NCI-H82 (cell line): ENCODE measurements around the gene MTHFSD.
A peak's percentile ranks its signal among the peaks of the same experiment; 100 is the strongest.

Source experiments
- DNase-seq: peaks from one replicate; lab custom pipeline; 2025; lab: John Stamatoyannopoulos, UW

MTHFSD gene

DNA sequence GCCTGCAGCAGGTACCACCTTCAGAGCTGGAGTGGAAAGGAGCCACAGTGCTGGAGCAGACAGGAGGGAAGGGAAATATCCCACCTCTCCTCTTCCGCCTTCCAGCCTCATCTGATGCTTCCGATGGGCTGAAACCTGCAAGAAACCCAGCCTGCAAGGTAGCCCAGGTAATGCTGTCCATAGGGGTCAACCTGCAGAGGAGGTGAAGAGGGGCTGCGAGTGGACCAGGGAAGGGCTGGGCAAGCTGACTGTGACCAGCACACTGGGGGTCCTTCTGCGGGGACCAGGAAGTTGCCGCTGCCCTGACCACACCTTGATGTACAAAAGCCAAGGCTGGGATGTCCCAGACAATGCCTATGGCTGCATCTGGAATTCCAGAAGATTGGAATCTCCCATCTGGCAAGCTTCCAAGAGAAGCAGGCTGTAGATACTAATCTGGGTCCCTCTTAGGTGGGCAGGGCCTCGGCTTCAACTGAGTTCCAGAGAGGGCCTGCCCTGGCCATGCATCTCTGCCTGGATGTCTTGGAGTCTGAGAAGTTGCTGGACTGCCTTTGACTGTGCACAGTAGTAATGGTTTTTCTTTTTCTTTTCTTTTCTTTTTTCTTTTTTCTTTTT, 29.1 kb upstream of the MTHFSD start:
- DNase-seq: no peak

DNA sequence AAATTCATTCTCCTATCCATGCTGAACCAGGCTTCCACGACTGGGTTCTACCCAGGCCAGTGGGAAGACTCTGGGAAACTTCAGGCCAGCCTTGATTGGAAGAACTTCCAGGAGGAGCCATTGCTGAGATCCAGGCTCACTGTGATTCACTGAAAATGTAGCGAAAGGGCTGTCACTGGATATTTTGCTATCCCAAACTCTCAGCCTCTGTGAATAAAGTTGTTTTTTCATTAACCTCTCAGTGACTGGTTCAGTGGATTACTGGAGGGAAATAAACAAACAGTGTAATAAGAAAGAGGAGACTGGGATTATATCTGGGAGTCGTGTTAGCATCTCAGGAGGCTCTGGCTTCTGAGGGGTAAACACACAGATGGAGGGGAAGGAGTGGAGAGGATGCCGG, 26.4 kb upstream of the MTHFSD start:
- no peak for DNase-seq

DNA sequence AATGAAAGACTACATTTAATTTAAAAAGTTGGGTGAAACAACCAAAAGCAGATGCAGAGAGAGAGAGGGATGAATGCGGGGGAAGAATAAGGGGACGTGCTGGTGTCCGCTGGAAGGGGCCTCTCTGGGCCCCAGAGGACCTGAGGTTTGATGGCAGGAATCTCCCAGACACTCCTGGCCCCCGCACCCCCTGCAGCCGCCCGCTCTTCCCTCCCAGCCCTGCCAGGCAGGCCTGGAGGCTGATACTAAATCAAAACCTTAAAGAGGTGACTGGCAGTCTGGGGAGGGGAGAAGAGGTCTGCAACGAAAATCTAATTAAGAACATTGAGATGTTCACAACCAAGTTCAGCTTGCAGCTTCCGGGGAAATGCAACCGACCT, 25.7 kb upstream of the MTHFSD start:
- DNase-seq: no peak

DNA sequence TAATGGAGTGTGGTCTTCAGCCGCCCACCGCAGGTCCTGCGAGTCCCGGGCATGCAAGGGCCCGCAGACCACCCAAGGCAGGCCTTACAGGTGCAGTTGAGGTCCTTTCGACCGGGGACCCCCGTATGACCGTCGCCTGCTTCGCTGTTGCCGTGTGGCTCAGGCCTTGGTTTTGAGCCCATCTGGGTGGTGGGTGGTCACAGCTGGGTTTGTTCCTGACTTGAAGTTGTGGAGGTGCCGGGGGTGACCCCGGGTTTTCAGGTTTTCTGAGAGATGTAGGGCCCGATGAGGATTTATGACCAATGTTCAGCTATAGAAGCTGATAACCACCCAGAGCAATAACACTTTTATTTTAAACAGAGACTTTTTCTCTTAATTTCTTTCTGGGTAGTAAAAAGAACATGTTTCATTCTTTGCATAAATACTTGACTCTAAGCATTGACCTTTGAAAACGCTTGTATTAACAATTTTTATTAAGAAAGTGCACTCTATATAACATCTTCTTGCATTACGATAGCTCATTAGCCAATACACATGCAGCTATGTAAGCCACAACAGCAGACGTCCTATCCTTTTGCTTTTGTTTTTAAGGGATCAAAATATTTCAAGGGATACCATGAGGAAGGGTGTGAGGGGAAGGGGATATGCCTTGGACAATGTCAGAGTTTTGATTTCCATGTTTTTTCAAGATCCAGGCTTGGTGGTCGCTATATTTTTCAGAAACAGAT, 25.2 kb upstream of the MTHFSD start:
- DNase-seq: no peak

DNA sequence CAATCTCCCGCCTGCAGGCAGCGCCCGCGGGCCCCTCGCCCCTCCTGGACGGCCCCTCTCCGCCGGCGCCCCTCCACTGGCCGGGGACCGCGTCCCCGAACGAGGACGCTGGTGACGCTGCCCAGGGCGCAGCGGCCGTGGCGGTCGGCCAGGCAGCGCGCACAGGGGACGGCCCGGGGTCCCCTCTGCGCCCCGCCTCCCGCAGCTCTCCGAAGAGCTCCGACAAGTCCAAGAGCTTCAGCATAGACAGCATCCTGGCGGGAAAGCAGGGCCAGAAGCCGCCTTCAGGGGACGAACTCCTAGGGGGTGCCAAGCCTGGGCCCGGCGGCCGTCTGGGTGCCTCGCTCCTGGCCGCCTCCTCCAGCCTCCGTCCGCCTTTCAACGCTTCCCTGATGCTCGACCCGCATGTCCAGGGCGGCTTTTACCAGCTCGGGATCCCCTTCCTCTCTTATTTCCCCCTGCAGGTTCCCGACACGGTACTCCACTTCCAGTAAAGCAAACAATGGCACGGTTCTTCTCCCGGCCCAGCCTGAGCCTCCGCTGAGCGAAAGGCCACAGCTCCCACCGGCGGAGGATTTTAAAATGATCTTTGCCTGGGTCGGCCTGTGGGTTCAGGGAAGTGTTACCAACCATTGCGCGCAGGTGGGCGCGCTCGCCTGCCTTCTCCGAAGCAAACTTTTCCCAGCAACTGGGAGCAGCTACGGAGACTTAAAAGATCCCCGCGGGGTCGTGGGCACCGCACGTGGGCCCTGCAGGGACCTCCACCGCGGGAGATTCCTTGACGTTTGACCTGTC, 24.4 kb upstream of the MTHFSD start:
- no peak for DNase-seq

DNA sequence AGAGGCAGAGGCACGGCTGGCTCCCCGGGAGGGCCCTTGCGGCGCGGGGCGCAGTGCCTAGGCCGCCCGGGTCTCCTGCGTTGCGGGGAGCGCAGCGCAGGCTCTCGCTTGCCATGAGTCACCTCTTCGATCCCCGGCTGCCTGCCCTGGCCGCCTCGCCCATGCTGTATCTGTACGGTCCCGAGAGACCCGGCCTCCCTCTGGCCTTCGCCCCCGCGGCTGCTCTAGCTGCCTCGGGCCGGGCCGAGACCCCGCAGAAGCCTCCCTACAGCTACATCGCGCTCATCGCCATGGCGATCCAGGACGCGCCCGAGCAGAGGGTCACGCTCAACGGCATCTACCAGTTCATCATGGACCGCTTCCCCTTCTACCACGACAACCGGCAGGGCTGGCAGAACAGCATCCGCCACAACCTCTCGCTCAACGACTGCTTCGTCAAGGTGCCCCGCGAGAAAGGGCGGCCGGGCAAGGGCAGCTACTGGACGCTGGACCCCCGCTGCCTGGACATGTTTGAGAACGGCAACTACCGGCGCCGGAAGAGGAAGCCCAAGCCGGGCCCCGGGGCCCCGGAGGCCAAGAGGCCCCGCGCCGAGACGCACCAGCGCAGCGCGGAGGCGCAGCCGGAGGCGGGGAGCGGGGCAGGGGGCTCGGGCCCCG, 23.7 kb upstream of the MTHFSD start:
- DNase-seq: no peak

DNA sequence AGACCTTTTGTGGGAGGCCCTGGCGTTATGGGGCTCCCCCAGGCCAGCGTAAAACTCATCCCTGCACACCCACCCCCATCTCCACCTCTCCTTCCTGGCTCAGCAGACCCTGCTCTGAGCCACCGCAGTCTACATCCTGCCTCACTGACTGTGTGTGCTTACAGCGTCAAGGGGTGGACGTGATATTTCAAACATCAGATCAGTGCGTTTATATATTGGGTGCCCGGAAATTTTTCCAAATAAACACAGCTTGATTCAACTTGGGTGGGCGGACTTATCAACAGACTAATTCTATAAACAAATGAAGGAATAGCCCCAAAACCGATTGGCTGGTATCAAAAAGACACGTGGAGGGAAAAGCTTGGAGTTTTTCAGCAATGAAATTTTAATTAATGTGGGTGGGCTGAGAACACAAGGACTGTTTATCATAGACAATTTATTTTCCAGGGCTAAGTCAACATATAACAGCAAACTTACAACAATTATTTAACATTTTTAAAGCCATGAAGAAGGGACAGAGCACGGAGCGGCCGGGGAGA, 23.1 kb upstream of the MTHFSD start, which contains the start of gene FOXL1:
Gene FOXL1, plus strand, starts transcription at position 489 of the 539 bp plus-strand sequence. CDS start 175 bp downstream, outside the sequence.
- DNase-seq: no peak

DNA sequence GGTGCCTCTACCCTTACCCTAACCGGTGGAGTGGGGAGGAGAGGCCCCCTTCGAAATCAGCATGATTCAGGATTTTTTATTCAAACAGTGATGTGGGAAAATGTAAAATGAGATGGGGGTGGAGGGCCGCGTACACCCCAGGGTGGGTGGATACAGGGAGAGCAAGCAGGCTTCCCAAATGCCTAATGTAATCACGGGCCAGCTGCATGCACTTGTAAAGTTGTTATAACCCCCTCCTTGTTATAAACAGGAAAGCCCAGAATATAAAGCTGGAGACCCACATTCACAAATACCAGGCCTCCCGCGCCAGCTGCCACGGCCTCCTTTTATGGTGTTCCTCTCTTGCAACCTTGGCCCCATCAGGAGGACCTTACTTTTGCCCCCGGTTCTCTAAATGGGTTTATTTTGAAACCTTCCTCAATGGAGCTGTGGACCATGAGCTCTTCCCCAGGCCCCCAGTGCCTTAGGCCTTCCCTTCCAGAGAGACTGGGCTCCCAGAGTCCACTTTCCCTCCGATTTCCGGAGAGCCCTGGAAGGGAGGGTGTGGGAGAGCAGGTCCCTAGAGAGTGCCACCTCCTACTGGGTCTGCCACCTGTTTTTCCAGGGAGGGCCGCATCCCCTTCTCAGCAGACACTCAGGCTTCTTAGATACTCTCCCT, 22.4 kb upstream of the MTHFSD start:
- DNase-seq: no peak

DNA sequence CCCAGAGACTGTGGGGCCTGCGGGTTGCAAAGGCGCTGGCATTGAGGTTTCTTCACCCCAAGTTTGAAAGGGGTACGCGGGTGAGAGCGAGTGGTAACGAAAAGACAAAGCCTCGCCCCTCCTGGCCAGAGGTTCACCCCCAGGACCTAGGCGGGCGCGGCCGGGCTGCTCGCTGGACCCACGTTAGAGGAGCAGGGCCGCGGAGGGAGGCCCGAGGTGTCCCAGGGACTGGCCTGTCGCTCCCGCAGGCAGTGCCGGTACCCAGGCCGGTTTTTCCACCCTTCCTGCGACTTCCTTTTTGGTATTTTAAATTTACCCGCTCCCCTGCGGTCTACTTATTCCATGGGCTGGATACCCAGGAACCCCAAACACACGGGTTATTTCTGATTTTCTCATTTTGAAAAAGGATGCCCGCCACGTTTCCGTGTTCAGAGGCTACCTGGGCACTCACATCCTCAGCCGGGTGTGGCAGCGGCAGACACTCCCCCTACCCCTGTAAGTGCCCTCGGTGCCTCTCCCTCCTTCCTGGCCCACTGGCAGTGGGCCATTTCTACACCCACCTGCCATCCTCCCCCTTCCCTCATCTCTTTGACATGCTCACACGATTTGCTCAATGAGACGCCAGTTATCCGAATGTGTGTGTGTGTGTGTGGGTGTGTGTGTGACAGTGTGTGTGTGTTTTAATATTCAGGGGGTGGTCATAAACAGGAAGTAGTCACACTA, 21.7 kb upstream of the MTHFSD start:
- no peak for DNase-seq

DNA sequence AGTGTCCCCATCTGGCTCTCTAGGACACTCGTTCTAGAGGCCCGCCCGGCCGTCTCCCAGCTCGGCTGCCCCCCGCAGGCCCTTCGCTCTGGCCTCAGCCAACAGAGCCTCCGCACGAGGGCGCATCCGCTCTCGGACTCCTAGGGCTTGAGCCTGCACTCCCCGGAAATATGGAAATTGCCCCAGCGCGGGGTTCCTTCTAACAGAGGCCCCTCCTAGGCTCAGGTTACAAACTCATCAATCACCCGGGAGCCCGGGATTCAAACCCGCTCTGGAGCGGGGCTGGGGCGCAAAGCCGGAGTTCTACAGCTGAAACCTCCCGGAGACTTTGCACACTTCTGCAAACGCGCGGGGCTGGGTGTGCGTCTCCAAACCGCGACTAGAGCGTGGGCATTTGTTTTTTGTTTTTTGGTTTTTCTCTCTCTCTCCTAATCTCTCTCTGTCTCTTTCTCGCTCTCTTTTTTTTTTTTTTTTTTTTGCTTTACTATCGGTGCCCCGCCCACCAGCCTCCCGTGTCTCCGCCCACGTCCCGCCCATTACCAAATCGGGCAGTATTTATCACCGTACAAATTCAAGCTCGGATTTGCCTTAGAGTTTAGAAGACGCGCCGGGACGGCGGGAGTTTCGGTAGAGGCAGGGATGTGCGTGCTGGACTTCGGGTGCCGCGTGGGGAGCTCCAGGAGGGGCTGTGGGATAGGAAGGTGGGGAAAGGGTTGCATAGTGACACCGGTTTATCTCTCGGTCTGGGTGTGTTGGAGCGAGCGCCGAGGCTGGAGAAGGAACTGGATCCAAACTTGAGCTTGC, 20.9 kb upstream of the MTHFSD start:
- peak; percentile 77 for DNase-seq

DNA sequence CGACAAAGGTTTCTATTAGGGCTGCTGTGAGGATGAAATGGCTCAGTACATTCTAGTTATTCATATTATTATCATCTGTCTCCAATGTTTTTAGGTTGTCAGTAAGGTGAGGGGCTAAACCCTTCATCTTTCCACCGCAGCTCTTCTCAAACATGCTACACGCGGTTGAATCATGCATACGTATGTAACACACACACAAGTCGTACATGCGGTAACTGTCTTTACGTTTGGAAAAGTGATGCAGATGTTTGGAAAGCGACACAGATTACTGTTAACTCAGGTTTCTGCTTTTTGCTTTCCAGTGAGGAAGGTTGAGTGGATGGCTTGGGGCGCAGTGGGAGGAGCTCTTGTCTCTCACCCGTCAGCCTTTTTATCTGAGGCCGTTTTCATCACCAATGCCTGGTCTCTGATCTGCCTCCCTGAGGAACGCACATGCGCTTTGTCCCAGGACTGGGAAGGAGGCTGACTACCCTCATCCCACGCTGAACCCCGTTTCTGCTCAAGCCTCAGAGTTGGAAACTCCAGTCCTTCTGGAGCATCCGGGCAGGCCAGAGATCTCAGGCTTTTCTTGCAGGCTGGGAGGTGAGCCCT, 20.2 kb upstream of the MTHFSD start:
- no peak for DNase-seq

DNA sequence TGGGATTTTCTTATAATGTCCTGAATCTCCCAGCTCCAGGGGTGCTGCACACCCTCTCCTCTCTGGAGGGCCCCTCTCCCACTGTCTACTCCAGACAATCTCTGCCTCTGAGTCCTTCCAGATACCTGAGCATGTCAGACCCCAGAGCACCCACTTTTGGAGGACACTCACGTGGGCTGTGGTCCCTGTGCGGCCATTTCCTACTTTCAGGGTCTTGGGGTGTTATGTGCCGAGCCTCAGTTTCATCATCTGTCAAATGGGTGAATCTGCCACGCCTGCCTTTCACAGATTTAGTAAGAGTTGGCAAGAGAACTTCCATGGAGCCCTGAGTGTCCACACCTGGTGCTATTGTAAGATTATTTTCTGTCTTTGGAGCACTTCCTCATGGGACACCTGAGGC, 19.6 kb upstream of the MTHFSD start:
- no peak for DNase-seq

DNA sequence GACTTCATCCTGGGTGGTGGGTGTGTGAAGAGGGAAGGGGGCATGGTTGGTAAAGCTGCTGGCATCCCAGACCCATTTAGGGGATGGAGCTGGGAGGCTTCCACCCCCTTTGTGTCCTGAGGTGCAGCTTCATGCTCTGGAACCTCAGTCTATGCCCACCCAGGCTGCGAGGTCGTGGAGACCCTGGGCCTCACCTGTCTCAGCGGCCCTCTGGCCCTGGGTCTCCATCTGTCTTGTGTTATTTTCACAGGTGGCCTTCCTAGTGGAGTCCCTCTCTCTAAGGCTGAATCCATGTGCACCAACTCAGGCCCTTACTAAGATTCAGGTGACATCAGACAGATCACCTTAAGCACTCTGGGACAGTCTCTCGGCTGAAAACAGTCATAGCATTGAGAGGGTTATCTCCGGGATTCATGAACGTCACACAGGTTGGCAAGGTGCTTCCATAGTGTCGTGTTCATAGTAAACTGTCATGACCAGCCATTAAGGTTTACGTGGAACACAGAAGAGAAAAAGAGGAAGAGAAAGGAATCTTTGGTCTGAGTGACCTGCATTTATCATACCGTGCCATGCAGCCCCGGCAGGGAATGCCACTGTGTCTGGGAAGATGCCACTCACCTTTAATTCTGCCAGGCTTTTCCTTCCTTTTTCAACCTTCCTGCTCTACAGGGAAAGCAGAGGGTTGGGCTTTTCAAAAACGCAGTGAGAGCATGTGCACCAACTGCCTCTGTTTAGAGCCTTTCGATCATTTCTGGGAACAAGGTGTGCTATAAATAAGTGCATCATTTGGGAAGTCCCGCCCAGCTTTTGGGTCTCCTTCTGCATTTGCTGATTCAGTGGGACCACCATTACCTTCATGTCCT, 18.8 kb upstream of the MTHFSD start:
- DNase-seq: no peak

DNA sequence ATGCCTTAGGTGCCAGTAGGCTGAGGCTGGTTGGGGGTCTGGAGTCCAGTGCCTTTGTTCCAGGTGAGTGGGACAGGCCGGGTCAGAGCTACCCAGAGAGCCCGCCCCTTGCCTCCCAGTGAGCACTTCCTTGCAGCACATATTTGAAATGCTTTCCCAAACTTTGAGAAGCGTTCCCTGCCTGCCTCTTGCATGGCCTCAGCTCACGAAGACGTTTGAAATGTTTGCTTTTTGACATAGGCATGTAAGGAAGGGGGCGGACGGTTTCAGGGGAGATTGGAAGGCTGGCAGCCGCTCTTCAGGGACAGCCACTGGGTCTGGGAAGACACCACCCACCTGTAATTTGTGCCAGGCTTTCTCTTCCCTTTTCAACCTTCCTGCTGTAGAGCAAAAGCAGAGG, 18.2 kb upstream of the MTHFSD start:
- no peak for DNase-seq

DNA sequence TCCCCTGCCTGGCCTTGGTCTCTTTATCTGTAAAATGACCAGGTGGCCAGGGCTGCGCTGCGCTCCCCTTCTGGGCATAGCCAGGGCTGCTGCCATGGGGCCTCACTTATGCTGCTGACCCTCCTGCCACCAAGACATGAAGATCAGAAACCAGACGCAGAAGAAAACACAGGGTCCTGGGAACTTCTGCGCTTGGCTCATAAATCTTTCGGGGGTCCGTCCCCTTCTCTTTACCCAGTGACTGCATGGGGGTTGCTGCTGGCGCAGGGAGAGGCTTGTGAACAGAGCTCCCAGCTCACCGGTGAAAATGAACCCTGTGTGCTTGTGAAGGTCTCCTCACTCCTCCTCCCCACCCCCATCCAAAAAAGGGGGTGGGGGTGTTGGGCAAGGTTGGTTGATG, 17.6 kb upstream of the MTHFSD start:
- no peak for DNase-seq

DNA sequence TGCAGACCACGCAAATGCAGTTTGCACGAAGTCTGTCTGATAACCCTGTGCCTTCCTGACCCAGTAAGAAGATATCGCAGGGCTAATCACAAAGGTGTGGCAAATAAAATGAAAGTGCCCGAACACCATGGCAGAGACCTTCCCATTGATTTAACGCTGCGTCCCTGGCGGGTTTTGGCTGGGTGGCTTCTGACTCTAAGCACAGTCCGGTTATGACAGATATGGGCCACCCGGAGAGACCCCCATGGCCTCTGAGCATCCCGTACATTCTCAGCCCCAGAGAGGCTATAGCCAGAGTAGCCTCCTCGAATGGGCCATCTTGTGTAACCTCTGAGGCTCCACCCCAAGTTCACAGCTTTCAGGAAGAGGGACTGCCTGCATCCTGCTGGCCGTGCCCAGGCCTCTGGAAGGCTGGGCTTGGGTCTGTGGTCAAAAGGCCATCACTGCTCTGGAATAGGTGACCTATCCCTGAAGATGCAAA, 17.0 kb upstream of the MTHFSD start:
- DNase-seq: no peak

DNA sequence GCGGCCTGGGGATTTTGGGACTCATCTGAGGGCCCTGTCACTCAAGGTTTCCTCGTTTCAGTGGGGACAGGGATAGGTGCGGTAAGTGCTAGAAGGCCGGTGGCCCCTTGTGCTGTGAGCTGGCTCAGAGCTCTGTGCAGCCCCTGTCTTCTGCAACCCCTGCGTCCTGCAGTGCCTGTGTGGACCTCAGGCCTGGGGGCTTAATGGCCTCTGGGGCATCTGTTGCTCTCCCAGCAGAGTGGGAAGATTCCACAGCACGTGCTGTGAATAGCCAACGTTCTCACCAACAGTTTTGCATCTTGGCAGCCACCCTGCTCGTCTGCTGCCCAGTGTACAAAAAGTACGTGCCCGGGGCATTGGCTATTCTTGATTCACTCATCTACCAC, 16.5 kb upstream of the MTHFSD start:
- no peak for DNase-seq
